Fibroblast of lung (primary cell): ENCODE results near the gene MICAL3. TPM values are rescaled to one million over a fixed set of nuclear protein-coding genes. Genes with fewer than 3 reads are reported as not detected.
A peak's percentile ranks its signal among the peaks of the same experiment; 100 is the strongest.

ENCODE experiments used
- DNase-seq, 2 donors: peaks; one replicate each; pipeline versions ENCODE4 v3.0.0 to v3.0.0-alpha.2; 2010; ENCODE audit warnings: low read depth in 2 of 2
- H2AFZ ChIP-seq: 2 replicates; pipeline ENCODE4 v1.5.1; 2012; ENCODE audit warnings: low read length, control low read depth, inconsistent platforms
- H3K27ac ChIP-seq: 2 replicates; pipeline ENCODE4 v1.5.1; 2011; ENCODE audit warnings: low read length, control low read depth; ENCODE audit not compliant: insufficient read depth
- H3K27me3 ChIP-seq: 2 replicates; pipeline ENCODE4 v1.5.1; 2011; ENCODE audit warnings: mild to moderate bottlenecking, low read length; ENCODE audit not compliant: control insufficient read depth, insufficient read depth
- H3K36me3 ChIP-seq: 2 replicates; pipeline ENCODE4 v1.5.1; 2011; ENCODE audit warnings: low read length; ENCODE audit not compliant: control insufficient read depth, insufficient read depth
- H3K4me1 ChIP-seq: 2 replicates; pipeline ENCODE4 v1.5.1; 2011; ENCODE audit warnings: low read length; ENCODE audit not compliant: control insufficient read depth, insufficient read depth; ENCODE audit errors: extremely low read depth
- H3K4me2 ChIP-seq: 2 replicates; pipeline ENCODE4 v1.5.1; 2011; ENCODE audit warnings: low read length, control low read depth; ENCODE audit not compliant: insufficient read depth; ENCODE audit errors: extremely low read depth
- H3K4me3 ChIP-seq, 4 experiments: fragments of 200-600 bp in 1 of 4; sonication (generic) in 1 of 4; replicated peaks in 1 of 4; 2 replicates each; pipeline ENCODE4 v1.5.1; 2011 to 2016; ENCODE audit warnings: low read length in 4 of 4, low read depth in 3 of 4, mild to moderate bottlenecking in 3 of 4, control low read depth in 2 of 4, inconsistent platforms in 1 of 4, mixed read lengths in 1 of 4; ENCODE audit not compliant: insufficient read depth in 1 of 4; ENCODE audit errors: control extremely low read depth in 1 of 4
- H3K79me2 ChIP-seq: 2 replicates; pipeline ENCODE4 v1.5.1; 2012; ENCODE audit warnings: mild to moderate bottlenecking, low read length, inconsistent platforms; ENCODE audit not compliant: control insufficient read depth, insufficient read depth
- H3K9ac ChIP-seq: 2 replicates; pipeline ENCODE4 v1.5.1; 2011; ENCODE audit warnings: mild to moderate bottlenecking, low read length, control low read depth; ENCODE audit not compliant: insufficient read depth
- H3K9me3 ChIP-seq: 2 replicates; pipeline ENCODE4 v1.5.1; 2012; ENCODE audit warnings: low read depth, low read length; ENCODE audit not compliant: control insufficient read depth, insufficient read depth
- H4K20me1 ChIP-seq: 2 replicates; pipeline ENCODE4 v1.5.1; 2011; ENCODE audit warnings: low read length; ENCODE audit not compliant: control insufficient read depth, insufficient read depth; ENCODE audit errors: extremely low read depth
- CTCF ChIP-seq, 2 donors: IDR thresholded peaks in 1 of 2; conservative IDR thresholded peaks in 1 of 2; 1 replicate in 1 of 2; 2 replicates in 1 of 2; pipeline ENCODE4 v1.5.1; 2011 to 2012; ENCODE audit warnings: low read length in 2 of 2, control low read depth in 1 of 2, inconsistent platforms in 1 of 2, low read depth in 1 of 2, mild to moderate bottlenecking in 1 of 2
- EZH2 ChIP-seq: IDR thresholded peaks from 2 replicates; pipeline ENCODE4 v1.5.1; 2012; ENCODE audit warnings: low read length, control low read depth, mild to moderate bottlenecking; ENCODE audit errors: missing control alignments
- polyA plus RNA-seq, 2 donors: library from polyadenylated mRNA; depleted of rRNA in 1 of 2; stranded (reverse) in 1 of 2; unstranded in 1 of 2; fragments of >200 nt; gene quantifications; 2 replicates each; pipeline ENCODE4 v1.2.1, GENCODE V29; 2011 to 2012; ENCODE audit warnings: missing spikeins in 1 of 2
- total RNA-seq: library from RNA; depleted of rRNA; stranded (reverse); fragments of >200 nt; gene quantifications from 2 replicates; pipeline ENCODE4 v1.2.1, GENCODE V29; 2014

Gene MICAL3
- total and polyA plus RNA-seq, 2 donors (not counting 1 experiment from before 2014, with no cell fraction given): 10.8 to 22.6 TPM

GRCh38 chr22:17742527-17742902 lies 281.8 kb downstream of the MICAL3 start:
- Histone ChIP-seq H3K9ac (no peak overlapping the region), H3K4me2 (no peak overlapping the region), H3K4me3 (no peak overlapping the region), H2AFZ (no peak overlapping the region), H3K27ac (no peak overlapping the region), H3K27me3 (no peaks in the 10 kb centered on the region), H3K4me1 (no peaks in the 10 kb centered on the region), H3K36me3 (no peaks in the 10 kb centered on the region), H3K9me3 (no peaks in the 10 kb centered on the region), H4K20me1 (no peaks in the 10 kb centered on the region), H3K79me2 (no peaks in the 10 kb centered on the region)
- peak; percentile 61 to 69 for DNase-seq
- TF ChIP-seq CTCF (conservative IDR thresholded peaks at IDR 0.05 in 1 of 2, IDR thresholded peaks at IDR 0.05 in 1 of 2; ENCODE audit: low read depth in 1 of 2, low read length in 2 of 2) (peak; percentile 76 to 82), EZH2 (no peak)

GRCh38 chr22:17741866-17742526 lies 282.4 kb downstream of the MICAL3 start:
- DNase-seq: no peak
- no peak overlapping the region for H3K9ac ChIP-seq
- TF ChIP-seq CTCF (conservative IDR thresholded peaks at IDR 0.05 in 1 of 2, IDR thresholded peaks at IDR 0.05 in 1 of 2; ENCODE audit: low read depth in 1 of 2, low read length in 2 of 2): no peak
- TF ChIP-seq EZH2: no peak
- H3K27me3 ChIP-seq: no peaks in the 10 kb centered on the region
- no peaks in the 10 kb centered on the region for H3K36me3 ChIP-seq
- no peak overlapping the region for H3K4me2 ChIP-seq
- no peak overlapping the region for H2AFZ ChIP-seq
- no peak overlapping the region for H3K27ac ChIP-seq
- no peaks in the 10 kb centered on the region for H3K9me3 ChIP-seq
- no peak overlapping the region for H3K4me3 ChIP-seq
- H4K20me1 ChIP-seq: no peaks in the 10 kb centered on the region
- no peaks in the 10 kb centered on the region for H3K4me1 ChIP-seq
- H3K79me2 ChIP-seq: no peaks in the 10 kb centered on the region

DNA sequence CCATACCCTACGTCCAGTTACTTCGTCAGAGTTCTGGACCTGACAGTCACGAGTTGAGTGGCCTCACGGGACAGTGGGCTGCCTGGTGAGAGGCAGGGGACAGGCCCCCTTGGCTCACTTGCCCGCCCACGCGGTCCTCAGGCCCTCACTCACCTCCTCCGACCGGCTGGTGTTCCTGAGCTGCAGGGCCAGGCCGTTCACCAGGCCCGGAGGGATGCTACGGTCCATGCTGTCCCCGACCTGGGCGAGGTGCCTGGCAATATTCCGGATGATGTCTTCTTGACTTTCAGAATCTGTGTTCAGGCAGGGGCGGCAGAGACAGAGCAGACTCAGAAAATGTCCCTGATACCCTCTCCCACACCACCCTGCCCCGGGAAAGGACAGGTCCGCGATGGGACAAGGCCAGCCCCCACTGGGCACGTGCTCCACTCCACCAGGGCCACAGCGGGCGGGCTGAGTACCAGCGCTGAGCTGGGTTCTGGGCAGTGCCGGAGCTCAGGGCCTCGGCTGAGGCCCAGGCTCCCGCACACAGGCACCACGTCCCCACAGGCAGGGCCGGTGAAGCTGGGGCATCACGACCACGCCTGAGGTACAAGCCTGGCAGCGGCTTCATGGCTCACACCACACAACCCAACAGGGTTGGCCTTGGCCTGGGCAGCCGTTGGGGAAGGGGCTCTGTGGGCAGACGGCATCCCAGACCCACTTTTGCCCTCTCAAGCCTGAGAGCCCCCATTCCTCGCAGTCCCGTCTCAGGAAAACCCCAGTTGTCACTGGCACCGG lies 285.0 kb downstream of the MICAL3 start:
- no peak for DNase-seq
- Histone ChIP-seq H3K27me3 (no peaks in the 10 kb centered on the region), H3K27ac (no peak overlapping the region), H3K4me3 (no peak overlapping the region), H4K20me1 (no peaks in the 10 kb centered on the region), H3K9me3 (no peaks in the 10 kb centered on the region), H3K4me1 (no peaks in the 10 kb centered on the region), H3K9ac (no peak overlapping the region), H3K36me3 (no peaks in the 10 kb centered on the region), H2AFZ (no peak overlapping the region), H3K79me2 (no peaks in the 10 kb centered on the region), H3K4me2 (no peak overlapping the region)
- no peak for TF ChIP-seq EZH2
